Hepatocyte (in vitro differentiated cells): ENCODE data around the gene MRE11. TPM values are rescaled to one million over a fixed set of nuclear protein-coding genes. Genes with fewer than 3 reads are reported as not detected.

Source experiments
- DNase-seq: peaks from one replicate; pipeline ENCODE4 v3.0.0-alpha.2; 2016; ENCODE audit warnings: low spot score
- H2AFZ ChIP-seq: fragments of 200-600 bp; sonication (generic); 2 replicates; pipeline ENCODE4 v1.6.0; 2016; ENCODE audit warnings: antibody characterized with exemption, mild to moderate bottlenecking
- H3K27ac ChIP-seq: fragments of 200-600 bp; sonication (generic); 2 replicates; pipeline ENCODE4 v1.5.1; 2016; ENCODE audit warnings: mild to moderate bottlenecking
- H3K27me3 ChIP-seq: fragments of 200-600 bp; sonication (generic); 2 replicates; pipeline ENCODE4 v1.6.1; 2016
- H3K36me3 ChIP-seq: fragments of 200-600 bp; sonication (generic); replicated peaks from 2 replicates; pipeline ENCODE4 v1.5.1; 2016; ENCODE audit warnings: low read depth; ENCODE audit not compliant: insufficient read depth
- H3K4me1 ChIP-seq: fragments of 200-600 bp; sonication (generic); 2 replicates; pipeline ENCODE4 v1.5.1; 2016; ENCODE audit warnings: mild to moderate bottlenecking, moderate library complexity; ENCODE audit not compliant: insufficient read depth
- H3K4me2 ChIP-seq: fragments of 200-600 bp; sonication (generic); 2 replicates; pipeline ENCODE4 v1.6.0; 2016
- H3K4me3 ChIP-seq: fragments of 200-600 bp; sonication (generic); 2 replicates; pipeline ENCODE4 v1.5.1; 2016; ENCODE audit warnings: mild to moderate bottlenecking
- H3K79me2 ChIP-seq: fragments of 200-600 bp; sonication (generic); 2 replicates; pipeline ENCODE4 v1.6.0; 2017; ENCODE audit warnings: mild to moderate bottlenecking
- H3K9me2 ChIP-seq: fragments of 200-600 bp; sonication (generic); replicated peaks from 2 replicates; pipeline ENCODE4 v1.6.0; 2017; ENCODE audit warnings: mild to moderate bottlenecking; ENCODE audit not compliant: insufficient read depth
- H3K9me3 ChIP-seq: fragments of 200-600 bp; sonication (generic); 2 replicates; pipeline ENCODE4 v1.5.1; 2016; ENCODE audit warnings: low read depth, mild to moderate bottlenecking
- H4K20me1 ChIP-seq: fragments of 200-600 bp; sonication (generic); 2 replicates; pipeline ENCODE4 v1.6.0; 2016; ENCODE audit warnings: mild to moderate bottlenecking; ENCODE audit not compliant: insufficient read depth, poor library complexity, severe bottlenecking
- EZH2 ChIP-seq: fragments of 200-600 bp; sonication (generic); IDR thresholded peaks from 2 replicates; pipeline ENCODE4 v1.6.1; 2016; ENCODE audit warnings: antibody characterized with exemption, mild to moderate bottlenecking, borderline replicate concordance
- EZH2phosphoT487 ChIP-seq: fragments of 200-600 bp; sonication (generic); IDR thresholded peaks from one replicate; pipeline ENCODE4 v1.6.1; 2018; ENCODE audit warnings: antibody characterized with exemption, mild to moderate bottlenecking, low read depth, moderate library complexity; ENCODE audit not compliant: unreplicated experiment, severe bottlenecking
- WGBS: methylation state at CpG from one replicate; pipeline ENCODE4 v1.1.6; 2016; ENCODE audit warnings: low lambda C conversion rate; ENCODE audit errors: missing lambda C conversion rate; 5-methylcytosine and 5-hydroxymethylcytosine counted together
- polyA plus RNA-seq: library from polyadenylated mRNA; unstranded; fragments of >200 nt; fragmentation: Nextera tagmentation; extraction: Ambion mirVana; gene quantifications from 2 replicates; pipeline ENCODE4 v1.2.1, GENCODE V29; 2016
- total RNA-seq: library from RNA; depleted of rRNA; stranded (reverse); fragments of >200 nt; gene quantifications from 2 replicates; pipeline ENCODE4 v1.2.3, GENCODE V29; 2014
- TF ChIP-seq, protein P1 (sequence below): fragments of 200-600 bp; sonication (generic); IDR thresholded peaks from 2 replicates; pipeline ENCODE4 v1.5.1; 2016; ENCODE audit warnings: antibody characterized with exemption, mild to moderate bottlenecking; ENCODE audit not compliant: poor library complexity

The MRE11 gene
- total and polyA plus RNA-seq, 2 experiments from 2014 or later: 9.4 to 17.6 TPM

DNA sequence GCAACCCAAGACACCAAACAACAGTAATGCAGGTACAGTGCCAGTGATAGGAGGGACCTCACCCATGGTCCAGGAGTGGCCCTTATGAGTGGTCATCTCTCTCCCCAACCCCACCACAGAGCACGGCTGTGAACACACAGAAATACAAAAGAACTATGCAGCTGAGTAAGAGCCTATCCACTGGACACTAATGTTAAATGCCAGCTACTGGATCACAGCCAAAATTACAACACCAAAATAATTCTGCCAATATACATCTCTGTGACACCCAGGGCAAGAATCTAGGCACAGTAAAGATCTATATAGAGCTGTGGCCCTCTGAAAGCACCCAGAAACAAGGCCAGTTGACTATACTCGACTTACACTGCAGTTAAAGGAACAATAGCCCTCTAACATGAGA is 69.6 kb downstream of the MRE11 start:
- Histone ChIP-seq H3K79me2 (no peaks in the 10 kb centered on the region), H3K27me3 (no peaks in the 10 kb centered on the region), H3K36me3 (no peaks in the 10 kb centered on the region), H3K9me3 (peaks cover 3% of the 10 kb centered on the region), H3K9me2 (no peaks in the 10 kb centered on the region), H4K20me1 (no peaks in the 10 kb centered on the region), H3K4me1 (no peaks in the 10 kb centered on the region), H2AFZ (no peak overlapping the region), H3K27ac (no peak overlapping the region), H3K4me2 (no peak overlapping the region), H3K4me3 (no peak overlapping the region)
- 78% methylated on average over 2 of the region's 2 CpGs for WGBS
- TF ChIP-seq, protein P1, sequence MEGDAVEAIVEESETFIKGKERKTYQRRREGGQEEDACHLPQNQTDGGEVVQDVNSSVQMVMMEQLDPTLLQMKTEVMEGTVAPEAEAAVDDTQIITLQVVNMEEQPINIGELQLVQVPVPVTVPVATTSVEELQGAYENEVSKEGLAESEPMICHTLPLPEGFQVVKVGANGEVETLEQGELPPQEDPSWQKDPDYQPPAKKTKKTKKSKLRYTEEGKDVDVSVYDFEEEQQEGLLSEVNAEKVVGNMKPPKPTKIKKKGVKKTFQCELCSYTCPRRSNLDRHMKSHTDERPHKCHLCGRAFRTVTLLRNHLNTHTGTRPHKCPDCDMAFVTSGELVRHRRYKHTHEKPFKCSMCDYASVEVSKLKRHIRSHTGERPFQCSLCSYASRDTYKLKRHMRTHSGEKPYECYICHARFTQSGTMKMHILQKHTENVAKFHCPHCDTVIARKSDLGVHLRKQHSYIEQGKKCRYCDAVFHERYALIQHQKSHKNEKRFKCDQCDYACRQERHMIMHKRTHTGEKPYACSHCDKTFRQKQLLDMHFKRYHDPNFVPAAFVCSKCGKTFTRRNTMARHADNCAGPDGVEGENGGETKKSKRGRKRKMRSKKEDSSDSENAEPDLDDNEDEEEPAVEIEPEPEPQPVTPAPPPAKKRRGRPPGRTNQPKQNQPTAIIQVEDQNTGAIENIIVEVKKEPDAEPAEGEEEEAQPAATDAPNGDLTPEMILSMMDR: no peak
- TF ChIP-seq EZH2phosphoT487: no peak
- no peak for TF ChIP-seq EZH2
- DNase-seq: no peak

- H4K20me1 ChIP-seq: no peaks in the 10 kb centered on the region
- no peaks in the 10 kb centered on the region for H3K36me3 ChIP-seq
- H3K27ac ChIP-seq: no peak overlapping the region
- no peak for DNase-seq
- peaks cover 3% of the 10 kb centered on the region for H3K9me3 ChIP-seq
- no peak overlapping the region for H3K4me2 ChIP-seq
- H3K4me1 ChIP-seq: no peaks in the 10 kb centered on the region
- no peaks in the 10 kb centered on the region for H3K79me2 ChIP-seq
- no peaks in the 10 kb centered on the region for H3K9me2 ChIP-seq
- H3K27me3 ChIP-seq: no peaks in the 10 kb centered on the region
- 97% methylated on average over 3 of the region's 3 CpGs for WGBS
- H2AFZ ChIP-seq: no peak overlapping the region
- H3K4me3 ChIP-seq: no peak overlapping the region
- TF ChIP-seq EZH2phosphoT487 (no peak), EZH2 (no peak)
- TF ChIP-seq, protein P1: no peak
Measured at GRCh38 chr11:94423507-94423906, 70.1 kb downstream of the MRE11 start.

DNA sequence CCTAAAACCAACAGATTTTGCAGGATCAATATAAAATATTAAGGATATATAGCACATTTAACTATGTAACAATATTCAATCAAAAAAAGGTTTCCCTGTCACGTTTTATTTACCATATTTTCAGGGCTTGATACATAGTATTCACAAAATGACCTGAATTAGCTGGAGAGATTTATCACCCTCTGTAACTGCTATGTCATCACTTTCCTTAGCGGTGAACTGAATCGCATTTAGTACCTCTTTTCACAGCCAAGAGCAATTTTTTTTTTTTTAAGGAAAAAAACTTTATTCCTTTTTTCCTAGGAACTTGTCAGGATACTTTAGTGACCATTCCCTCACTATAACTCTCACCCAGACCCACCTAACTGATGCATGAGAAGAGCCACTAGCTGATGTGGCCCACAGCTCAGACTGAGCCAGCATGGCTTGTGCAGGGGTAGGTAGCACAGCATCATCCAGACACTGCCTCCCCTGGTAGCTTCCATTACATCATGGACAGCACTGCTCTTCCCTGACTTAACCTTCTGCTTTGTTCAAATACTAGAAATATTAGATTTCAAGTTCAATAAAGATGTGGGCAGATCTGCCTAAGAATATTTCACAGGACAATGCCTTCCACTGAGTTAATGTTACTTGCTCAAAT is 75.4 kb downstream of the MRE11 start:
- TF ChIP-seq EZH2phosphoT487 (no peak), EZH2 (no peak)
- TF ChIP-seq, protein P1: no peak

More for the DNA sequence above, 75.4 kb downstream of the MRE11 start:
- Histone ChIP-seq H3K27me3 (no peaks in the 10 kb centered on the region), H3K27ac (no peak overlapping the region), H3K4me2 (no peak overlapping the region), H3K9me3 (no peaks in the 10 kb centered on the region), H3K4me1 (no peaks in the 10 kb centered on the region), H3K4me3 (no peak overlapping the region), H2AFZ (no peak overlapping the region), H4K20me1 (no peaks in the 10 kb centered on the region), H3K9me2 (no peaks in the 10 kb centered on the region), H3K79me2 (no peaks in the 10 kb centered on the region), H3K36me3 (no peaks in the 10 kb centered on the region)
- WGBS: 96% methylated on average over 3 of the region's 3 CpGs
- no peak for DNase-seq
